Upper lobe of left lung (tissue), 4 donors: Measurements from ENCODE around the gene SIRPA.

Source experiments
- EP300 ChIP-seq, 4 donors: sonication (generic); formaldehyde crosslinking; IDR thresholded peaks; one replicate each; pipeline ENCODE4 v1.5.1; 2017; ENCODE audit warnings: antibody characterized with exemption in 4 of 4, control low read depth in 2 of 4
- POLR2A ChIP-seq, 4 donors: fragments of 450-650 bp; IDR thresholded peaks; one replicate each; pipeline ENCODE4 v1.5.1; 2016 to 2017; ENCODE audit warnings: antibody characterized with exemption in 4 of 4, mild to moderate bottlenecking in 2 of 4
- POLR2AphosphoS5 ChIP-seq, 2 donors: sonication (generic); formaldehyde crosslinking; IDR thresholded peaks; one replicate each; pipeline ENCODE4 v1.5.1; 2017; ENCODE audit warnings: antibody characterized with exemption in 2 of 2
- TF ChIP-seq, protein P1 (sequence below), 6 experiments: fragments of 450-650 bp in 4 of 6; fragments of 200-600 bp in 2 of 6; sonication (generic) in 2 of 6; IDR thresholded peaks; one replicate each; pipeline ENCODE4 v1.5.1; 2016 to 2019; ENCODE audit warnings: antibody characterized with exemption in 6 of 6

DNA sequence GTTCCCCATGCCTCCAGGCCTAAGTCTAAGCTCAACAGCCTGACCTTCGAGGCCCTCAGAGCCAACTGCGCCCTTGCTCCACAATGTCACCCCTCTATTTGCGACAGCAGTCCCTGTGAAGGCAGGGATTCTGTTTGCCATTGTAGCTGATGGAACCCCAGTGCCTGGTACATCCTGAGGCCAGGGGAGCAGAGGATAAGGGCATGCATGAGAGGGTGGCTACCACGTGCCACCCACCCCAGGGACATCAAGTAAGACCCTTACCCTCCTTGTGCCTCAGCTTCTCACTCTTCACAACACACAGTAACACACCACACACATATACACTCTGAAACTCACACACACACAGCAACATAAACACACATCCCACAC, 20.0 kb upstream of the SIRPA start:
- TF ChIP-seq, protein P1, sequence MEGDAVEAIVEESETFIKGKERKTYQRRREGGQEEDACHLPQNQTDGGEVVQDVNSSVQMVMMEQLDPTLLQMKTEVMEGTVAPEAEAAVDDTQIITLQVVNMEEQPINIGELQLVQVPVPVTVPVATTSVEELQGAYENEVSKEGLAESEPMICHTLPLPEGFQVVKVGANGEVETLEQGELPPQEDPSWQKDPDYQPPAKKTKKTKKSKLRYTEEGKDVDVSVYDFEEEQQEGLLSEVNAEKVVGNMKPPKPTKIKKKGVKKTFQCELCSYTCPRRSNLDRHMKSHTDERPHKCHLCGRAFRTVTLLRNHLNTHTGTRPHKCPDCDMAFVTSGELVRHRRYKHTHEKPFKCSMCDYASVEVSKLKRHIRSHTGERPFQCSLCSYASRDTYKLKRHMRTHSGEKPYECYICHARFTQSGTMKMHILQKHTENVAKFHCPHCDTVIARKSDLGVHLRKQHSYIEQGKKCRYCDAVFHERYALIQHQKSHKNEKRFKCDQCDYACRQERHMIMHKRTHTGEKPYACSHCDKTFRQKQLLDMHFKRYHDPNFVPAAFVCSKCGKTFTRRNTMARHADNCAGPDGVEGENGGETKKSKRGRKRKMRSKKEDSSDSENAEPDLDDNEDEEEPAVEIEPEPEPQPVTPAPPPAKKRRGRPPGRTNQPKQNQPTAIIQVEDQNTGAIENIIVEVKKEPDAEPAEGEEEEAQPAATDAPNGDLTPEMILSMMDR (IDR thresholded peaks at IDR 0.05): no peak
- TF ChIP-seq EP300 (IDR thresholded peaks at IDR 0.05) (no peak), POLR2A (IDR thresholded peaks at IDR 0.05) (no peak), POLR2AphosphoS5 (IDR thresholded peaks at IDR 0.05) (no peak)
